ENCODE results near the gene GABRG3. TPM values are rescaled to one million over a fixed set of nuclear protein-coding genes. Genes with fewer than 3 reads are reported as not detected.

GABRG3 gene
- total and polyA plus RNA-seq, 9 of the 15 experiments (the other 6 are each of a cell fraction or from before 2014, with no cell fraction given) = 4.0 to 15.1 (median 11.2) TPM

DNA sequence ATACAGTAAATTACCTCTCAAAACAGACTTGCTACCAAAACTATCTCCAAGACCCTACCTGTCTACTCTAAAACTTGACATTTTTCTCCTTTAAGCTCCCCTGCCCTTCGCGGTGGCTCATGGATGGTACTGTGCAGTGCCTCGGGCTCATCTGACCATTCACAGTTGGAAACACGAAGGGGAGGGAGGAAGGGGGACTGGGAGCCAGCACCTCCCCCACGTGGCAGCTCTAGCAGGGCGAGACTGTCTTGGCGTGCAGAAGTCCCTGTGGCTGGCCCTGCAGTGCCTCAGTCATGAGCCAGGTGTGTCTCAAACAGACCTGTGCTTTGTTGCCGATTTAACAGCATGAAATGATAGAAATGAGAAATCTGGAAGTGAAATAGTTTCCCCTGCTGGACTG, 372.0 kb downstream of the GABRG3 start:
- H3K9me3 ChIP-seq (replicated peaks; ENCODE audit: control insufficient read depth, insufficient read depth, low read depth, low read length) = no peaks in the 10 kb centered on the region
- no peak overlapping the region for H3K4me3 ChIP-seq
- no peaks in the 10 kb centered on the region for H3K36me3 ChIP-seq (ENCODE audit: control insufficient read depth, insufficient read depth, low read length)
- ATAC-seq (no peak), DNase-seq (ENCODE audit: extremely low read depth in 1 of 4, low spot score in 3 of 4) (no peak), FAIRE-seq (no peak)
- no peak overlapping the region for H3K27ac ChIP-seq (ENCODE audit: extremely low read depth, low read depth, low read length)
- no peaks in the 10 kb centered on the region for H3K4me1 ChIP-seq (replicated peaks in 1 of 2; ENCODE audit: control insufficient read depth in 2 of 2, insufficient read depth in 2 of 2, low read length in 2 of 2)
- no peak overlapping the region for H3K4me2 ChIP-seq (ENCODE audit: insufficient read depth, low read length)
- intact Hi-C loops (cut with micrococcal nuclease) = no loop called here
- in situ Hi-C loops (cut with MboI) = no loop called here
- no TSS peak for BruUV-seq (replicated peaks)
- ChIA-PET CTCF (ENCODE audit: low intra/inter-chr PET ratio) (no interaction called here), POLR2A (no interaction called here)
- no peak overlapping the region for H2AFZ ChIP-seq (ENCODE audit: low read depth, low read length)
- 57% methylated on average over 3 of the region's 8 CpGs for WGBS (ENCODE audit: insufficient coverage, low coverage, missing lambda C conversion rate)
- no peaks in the 10 kb centered on the region for H3K27me3 ChIP-seq (ENCODE audit: control insufficient read depth in 2 of 2, insufficient read depth in 2 of 2, low read length in 2 of 2)
- no peaks in the 10 kb centered on the region for H4K20me1 ChIP-seq (replicated peaks; ENCODE audit: control insufficient read depth, insufficient read depth, low read length)
- H3K9me1 ChIP-seq (ENCODE audit: control insufficient read depth, insufficient read depth, low read length) = no peaks in the 10 kb centered on the region
- H3K79me2 ChIP-seq (ENCODE audit: control insufficient read depth, insufficient read depth, low read length) = no peaks in the 10 kb centered on the region
- no peak overlapping the region for H3K9ac ChIP-seq (ENCODE audit: insufficient read depth in 1 of 2, low read depth in 2 of 2, low read length in 2 of 2)
- TF ChIP-seq NBN (IDR thresholded peaks at IDR 0.05; ENCODE audit: low read depth) (no peak), SRSF3 (IDR thresholded peaks at IDR 0.05; ENCODE audit: insufficient read depth, low read length) (no peak), ZNF668 (CRISPR knock-in tag; IDR thresholded peaks at IDR 0.05) (no peak), RBM39 (optimal IDR thresholded peaks at IDR 0.05; ENCODE audit: low read depth, low read length) (no peak), ZNF699 (CRISPR knock-in tag; IDR thresholded peaks at IDR 0.05; ENCODE audit: insufficient replicate concordance) (no peak), ZNF232 (CRISPR knock-in tag; IDR thresholded peaks at IDR 0.05) (no peak), STAT5A (IDR thresholded peaks at IDR 0.05; ENCODE audit: borderline replicate concordance, low read length) (no peak), FOXA3 (CRISPR knock-in tag; conservative IDR thresholded peaks at IDR 0.05 in 1 of 2, IDR thresholded peaks at IDR 0.05 in 1 of 2) (no peak), ZNF133 (CRISPR knock-in tag; IDR thresholded peaks at IDR 0.05) (no peak), ZFP36 (IDR thresholded peaks at IDR 0.05; ENCODE audit: low read depth, low read length, partially characterized antibody) (no peak), ZNF253 (CRISPR knock-in tag; conservative IDR thresholded peaks at IDR 0.05) (no peak)
- TF ChIP-seq, protein P1, sequence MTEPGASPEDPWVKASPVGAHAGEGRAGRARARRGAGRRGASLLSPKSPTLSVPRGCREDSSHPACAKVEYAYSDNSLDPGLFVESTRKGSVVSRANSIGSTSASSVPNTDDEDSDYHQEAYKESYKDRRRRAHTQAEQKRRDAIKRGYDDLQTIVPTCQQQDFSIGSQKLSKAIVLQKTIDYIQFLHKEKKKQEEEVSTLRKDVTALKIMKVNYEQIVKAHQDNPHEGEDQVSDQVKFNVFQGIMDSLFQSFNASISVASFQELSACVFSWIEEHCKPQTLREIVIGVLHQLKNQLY (CRISPR knock-in tag; conservative IDR thresholded peaks at IDR 0.05) = no peak
- TF ChIP-seq, protein P2, sequence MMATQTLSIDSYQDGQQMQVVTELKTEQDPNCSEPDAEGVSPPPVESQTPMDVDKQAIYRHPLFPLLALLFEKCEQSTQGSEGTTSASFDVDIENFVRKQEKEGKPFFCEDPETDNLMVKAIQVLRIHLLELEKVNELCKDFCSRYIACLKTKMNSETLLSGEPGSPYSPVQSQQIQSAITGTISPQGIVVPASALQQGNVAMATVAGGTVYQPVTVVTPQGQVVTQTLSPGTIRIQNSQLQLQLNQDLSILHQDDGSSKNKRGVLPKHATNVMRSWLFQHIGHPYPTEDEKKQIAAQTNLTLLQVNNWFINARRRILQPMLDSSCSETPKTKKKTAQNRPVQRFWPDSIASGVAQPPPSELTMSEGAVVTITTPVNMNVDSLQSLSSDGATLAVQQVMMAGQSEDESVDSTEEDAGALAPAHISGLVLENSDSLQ (IDR thresholded peaks at IDR 0.05) = no peak
- TF ChIP-seq, protein P3, sequence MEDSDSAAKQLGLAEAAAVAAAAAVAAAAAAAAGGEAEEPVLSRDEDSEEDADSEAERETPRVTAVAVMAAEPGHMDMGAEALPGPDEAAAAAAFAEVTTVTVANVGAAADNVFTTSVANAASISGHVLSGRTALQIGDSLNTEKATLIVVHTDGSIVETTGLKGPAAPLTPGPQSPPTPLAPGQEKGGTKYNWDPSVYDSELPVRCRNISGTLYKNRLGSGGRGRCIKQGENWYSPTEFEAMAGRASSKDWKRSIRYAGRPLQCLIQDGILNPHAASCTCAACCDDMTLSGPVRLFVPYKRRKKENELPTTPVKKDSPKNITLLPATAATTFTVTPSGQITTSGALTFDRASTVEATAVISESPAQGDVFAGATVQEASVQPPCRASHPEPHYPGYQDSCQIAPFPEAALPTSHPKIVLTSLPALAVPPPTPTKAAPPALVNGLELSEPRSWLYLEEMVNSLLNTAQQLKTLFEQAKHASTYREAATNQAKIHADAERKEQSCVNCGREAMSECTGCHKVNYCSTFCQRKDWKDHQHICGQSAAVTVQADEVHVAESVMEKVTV (CRISPR knock-in tag; IDR thresholded peaks at IDR 0.05) = no peak
- TF ChIP-seq, protein P4, sequence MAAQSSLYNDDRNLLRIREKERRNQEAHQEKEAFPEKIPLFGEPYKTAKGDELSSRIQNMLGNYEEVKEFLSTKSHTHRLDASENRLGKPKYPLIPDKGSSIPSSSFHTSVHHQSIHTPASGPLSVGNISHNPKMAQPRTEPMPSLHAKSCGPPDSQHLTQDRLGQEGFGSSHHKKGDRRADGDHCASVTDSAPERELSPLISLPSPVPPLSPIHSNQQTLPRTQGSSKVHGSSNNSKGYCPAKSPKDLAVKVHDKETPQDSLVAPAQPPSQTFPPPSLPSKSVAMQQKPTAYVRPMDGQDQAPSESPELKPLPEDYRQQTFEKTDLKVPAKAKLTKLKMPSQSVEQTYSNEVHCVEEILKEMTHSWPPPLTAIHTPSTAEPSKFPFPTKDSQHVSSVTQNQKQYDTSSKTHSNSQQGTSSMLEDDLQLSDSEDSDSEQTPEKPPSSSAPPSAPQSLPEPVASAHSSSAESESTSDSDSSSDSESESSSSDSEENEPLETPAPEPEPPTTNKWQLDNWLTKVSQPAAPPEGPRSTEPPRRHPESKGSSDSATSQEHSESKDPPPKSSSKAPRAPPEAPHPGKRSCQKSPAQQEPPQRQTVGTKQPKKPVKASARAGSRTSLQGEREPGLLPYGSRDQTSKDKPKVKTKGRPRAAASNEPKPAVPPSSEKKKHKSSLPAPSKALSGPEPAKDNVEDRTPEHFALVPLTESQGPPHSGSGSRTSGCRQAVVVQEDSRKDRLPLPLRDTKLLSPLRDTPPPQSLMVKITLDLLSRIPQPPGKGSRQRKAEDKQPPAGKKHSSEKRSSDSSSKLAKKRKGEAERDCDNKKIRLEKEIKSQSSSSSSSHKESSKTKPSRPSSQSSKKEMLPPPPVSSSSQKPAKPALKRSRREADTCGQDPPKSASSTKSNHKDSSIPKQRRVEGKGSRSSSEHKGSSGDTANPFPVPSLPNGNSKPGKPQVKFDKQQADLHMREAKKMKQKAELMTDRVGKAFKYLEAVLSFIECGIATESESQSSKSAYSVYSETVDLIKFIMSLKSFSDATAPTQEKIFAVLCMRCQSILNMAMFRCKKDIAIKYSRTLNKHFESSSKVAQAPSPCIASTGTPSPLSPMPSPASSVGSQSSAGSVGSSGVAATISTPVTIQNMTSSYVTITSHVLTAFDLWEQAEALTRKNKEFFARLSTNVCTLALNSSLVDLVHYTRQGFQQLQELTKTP (IDR thresholded peaks at IDR 0.05; ENCODE audit: low read depth in 1 of 2, partially characterized antibody in 2 of 2) = no peak

Measured in K562 (cell line).